HL-60 (cell line): ENCODE measurements around the gene AVPI1.

Experiments used
- CTCF ChIP-seq: IDR thresholded peaks from one replicate; pipeline ENCODE4 v1.5.1; 2011; ENCODE audit warnings: low read length, control low read depth, inconsistent platforms; ENCODE audit not compliant: insufficient read depth
- POLR2AphosphoS5 ChIP-seq: IDR thresholded peaks from 2 replicates; pipeline ENCODE4 v1.6.1; 2012; ENCODE audit warnings: low read depth

GRCh38 chr10:97713826-97714400, 26.9 kb upstream of the AVPI1 start:
- TF ChIP-seq CTCF = no peak
- TF ChIP-seq POLR2AphosphoS5 = peak; percentile 56
